Stomach (tissue), 4 donors: ENCODE results near the gene MESP2.

Experiments
- EP300 ChIP-seq: sonication (generic); formaldehyde crosslinking; IDR thresholded peaks from one replicate; pipeline ENCODE4 v1.6.1; 2017; ENCODE audit warnings: antibody characterized with exemption
- POLR2A ChIP-seq, 4 donors: fragments of 450-650 bp; IDR thresholded peaks; one replicate each; pipeline ENCODE4 v1.6.1; 2016; ENCODE audit warnings: antibody characterized with exemption in 4 of 4, control low read depth in 2 of 4, mild to moderate bottlenecking in 1 of 4, moderate library complexity in 1 of 4
- POLR2AphosphoS5 ChIP-seq, 3 donors: sonication (generic); formaldehyde crosslinking; IDR thresholded peaks; one replicate each; pipeline ENCODE4 v1.6.1; 2016; ENCODE audit warnings: antibody characterized with exemption in 3 of 3
- TF ChIP-seq, protein P1 (sequence below), 7 experiments: fragments of 450-650 bp in 4 of 7; fragments of 200-600 bp in 3 of 7; sonication (generic) in 3 of 7; IDR thresholded peaks; one replicate each; pipeline ENCODE4 v1.5.1; 2016 to 2019; ENCODE audit warnings: antibody characterized with exemption in 7 of 7, control low read depth in 2 of 7, mild to moderate bottlenecking in 1 of 7

DNA sequence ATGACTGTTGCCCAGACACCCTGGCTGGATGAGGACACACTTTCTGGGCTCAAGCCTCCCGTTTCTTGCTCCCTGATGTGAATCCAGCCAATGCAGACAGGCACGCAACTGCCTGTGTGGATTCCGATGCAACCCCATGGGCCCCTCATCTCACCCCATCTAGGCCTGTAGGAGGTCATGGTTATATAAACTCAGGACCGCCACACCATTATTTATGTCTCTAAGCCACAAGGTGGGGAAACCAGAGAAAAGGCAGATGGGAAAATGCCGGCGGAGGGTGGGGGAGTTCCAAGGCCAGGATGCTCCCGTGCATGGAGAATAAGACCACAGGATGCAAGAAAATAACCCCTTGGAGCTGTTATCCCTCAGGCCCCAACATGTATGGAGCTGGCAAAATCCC lies 27.1 kb upstream of the MESP2 start:
- TF ChIP-seq EP300 (no peak), POLR2AphosphoS5 (IDR thresholded peaks at IDR 0.05) (no peak), POLR2A (IDR thresholded peaks at IDR 0.05) (no peak)
- TF ChIP-seq, protein P1, sequence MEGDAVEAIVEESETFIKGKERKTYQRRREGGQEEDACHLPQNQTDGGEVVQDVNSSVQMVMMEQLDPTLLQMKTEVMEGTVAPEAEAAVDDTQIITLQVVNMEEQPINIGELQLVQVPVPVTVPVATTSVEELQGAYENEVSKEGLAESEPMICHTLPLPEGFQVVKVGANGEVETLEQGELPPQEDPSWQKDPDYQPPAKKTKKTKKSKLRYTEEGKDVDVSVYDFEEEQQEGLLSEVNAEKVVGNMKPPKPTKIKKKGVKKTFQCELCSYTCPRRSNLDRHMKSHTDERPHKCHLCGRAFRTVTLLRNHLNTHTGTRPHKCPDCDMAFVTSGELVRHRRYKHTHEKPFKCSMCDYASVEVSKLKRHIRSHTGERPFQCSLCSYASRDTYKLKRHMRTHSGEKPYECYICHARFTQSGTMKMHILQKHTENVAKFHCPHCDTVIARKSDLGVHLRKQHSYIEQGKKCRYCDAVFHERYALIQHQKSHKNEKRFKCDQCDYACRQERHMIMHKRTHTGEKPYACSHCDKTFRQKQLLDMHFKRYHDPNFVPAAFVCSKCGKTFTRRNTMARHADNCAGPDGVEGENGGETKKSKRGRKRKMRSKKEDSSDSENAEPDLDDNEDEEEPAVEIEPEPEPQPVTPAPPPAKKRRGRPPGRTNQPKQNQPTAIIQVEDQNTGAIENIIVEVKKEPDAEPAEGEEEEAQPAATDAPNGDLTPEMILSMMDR (IDR thresholded peaks at IDR 0.05), result no peak
